ENCODE measurements around the gene CCDC106. TPM values are rescaled to one million over a fixed set of nuclear protein-coding genes. Genes with fewer than 3 reads are reported as not detected.

Gene CCDC106
- total RNA-seq, 3 donors from 2014 or later: 5.5 to 14.8 (median 6.3) TPM

GRCh38 chr19:55660404-55660803 lies 12.4 kb downstream of the CCDC106 start:
- ATAC-seq: no peak
- Histone ChIP-seq H3K36me3 (ENCODE audit: low read depth) (peaks cover 16% of the 10 kb centered on the region), H3K9me3 (no peaks in the 10 kb centered on the region), H3K4me3 (no peak overlapping the region), H3K4me1 (ENCODE audit: low read depth) (peaks cover 31% of the 10 kb centered on the region)
- DNase-seq: no peak
- intact Hi-C loops (cut with DNase I, micrococcal nuclease): no loop called here
- TF ChIP-seq CTCF (IDR thresholded peaks at IDR 0.05): no peak

GRCh38 chr19:55660991-55661390 lies 13.0 kb downstream of the CCDC106 start:
- intact Hi-C loops (cut with DNase I, micrococcal nuclease): no loop called here
- no peak for DNase-seq
- TF ChIP-seq CTCF (IDR thresholded peaks at IDR 0.05): no peak
- H3K36me3 ChIP-seq (ENCODE audit: low read depth): peaks cover 20% of the 10 kb centered on the region
- no peak for ATAC-seq
- no peak overlapping the region for H3K4me3 ChIP-seq
- H3K4me1 ChIP-seq (ENCODE audit: low read depth): peaks cover 28% of the 10 kb centered on the region
- no peaks in the 10 kb centered on the region for H3K9me3 ChIP-seq

- no peak for TF ChIP-seq CTCF (IDR thresholded peaks at IDR 0.05)
- H3K36me3 ChIP-seq (ENCODE audit: low read depth): peaks cover 26% of the 10 kb centered on the region
- no peaks in the 10 kb centered on the region for H3K9me3 ChIP-seq
- peaks cover 19% of the 10 kb centered on the region for H3K4me1 ChIP-seq (ENCODE audit: low read depth)
- intact Hi-C loops (cut with DNase I, micrococcal nuclease): no loop called here
- no peak overlapping the region for H3K4me3 ChIP-seq
- no peak for DNase-seq
- no peak for ATAC-seq
Measured at GRCh38 chr19:55661826-55662225, 13.8 kb downstream of the CCDC106 start.

- ATAC-seq: no peak
- no peak for TF ChIP-seq CTCF (IDR thresholded peaks at IDR 0.05)
- intact Hi-C loops (cut with DNase I, micrococcal nuclease): no loop called here
- Histone ChIP-seq H3K9me3 (no peaks in the 10 kb centered on the region), H3K4me1 (ENCODE audit: low read depth) (no peaks in the 10 kb centered on the region), H3K36me3 (ENCODE audit: low read depth) (peaks cover 26% of the 10 kb centered on the region), H3K4me3 (no peak overlapping the region)
- DNase-seq: no peak
Measured at GRCh38 chr19:55663846-55664536, 16.0 kb downstream of the CCDC106 start.

- no peak for TF ChIP-seq CTCF (IDR thresholded peaks at IDR 0.05)
- intact Hi-C loops (cut with DNase I, micrococcal nuclease): no loop called here
- DNase-seq (no peak), ATAC-seq (no peak)
- Histone ChIP-seq H3K4me3 (no peak overlapping the region), H3K9me3 (no peaks in the 10 kb centered on the region), H3K4me1 (ENCODE audit: low read depth) (no peaks in the 10 kb centered on the region), H3K36me3 (ENCODE audit: low read depth) (peaks cover 26% of the 10 kb centered on the region)
Measured at GRCh38 chr19:55666343-55667005, 18.5 kb downstream of the CCDC106 start.
